ENCODE data around the gene ZFP36L2.

- TF ChIP-seq CTCF (IDR thresholded peaks at IDR 0.05) (no peak), POLR2A (IDR thresholded peaks at IDR 0.05) (no peak)
These were observed 45.5 kb downstream of the ZFP36L2 start for GRCh38 chr2:43180897-43181296.

All from right lobe of liver (tissue), 4 donors.